DMS79 (cell line): ENCODE results near the gene ADAM19.

Experiments used
- DNase-seq: peaks from one replicate; lab custom pipeline; 2025; lab: John Stamatoyannopoulos, UW

The ADAM19 gene

GRCh38 chr5:157463621-157464518, 111.7 kb downstream of the ADAM19 start:
- no peak for DNase-seq

DNA sequence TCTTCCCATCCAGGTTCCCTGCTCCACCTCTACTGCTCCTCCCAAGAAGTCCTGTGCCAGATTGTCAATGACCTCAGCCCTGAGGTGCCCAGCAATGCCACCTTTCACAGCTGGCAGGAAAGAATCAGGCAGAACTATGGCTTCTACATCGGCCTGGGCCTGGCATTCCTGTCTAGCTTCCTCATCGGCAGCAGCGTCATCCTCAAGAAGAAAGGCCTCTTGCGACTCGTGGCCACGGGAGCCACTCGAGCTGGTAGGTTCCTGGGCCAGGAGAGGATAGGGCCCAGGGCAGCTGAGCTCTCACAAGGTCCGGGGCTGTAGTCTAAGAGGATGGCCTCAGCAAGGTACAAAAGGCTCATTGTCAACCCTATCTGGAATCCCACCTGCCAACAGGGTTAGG, 112.5 kb downstream of the ADAM19 start:
- no peak for DNase-seq

- DNase-seq, result no peak
Measured at GRCh38 chr5:157460921-157461792, 114.4 kb downstream of the ADAM19 start.

DNA sequence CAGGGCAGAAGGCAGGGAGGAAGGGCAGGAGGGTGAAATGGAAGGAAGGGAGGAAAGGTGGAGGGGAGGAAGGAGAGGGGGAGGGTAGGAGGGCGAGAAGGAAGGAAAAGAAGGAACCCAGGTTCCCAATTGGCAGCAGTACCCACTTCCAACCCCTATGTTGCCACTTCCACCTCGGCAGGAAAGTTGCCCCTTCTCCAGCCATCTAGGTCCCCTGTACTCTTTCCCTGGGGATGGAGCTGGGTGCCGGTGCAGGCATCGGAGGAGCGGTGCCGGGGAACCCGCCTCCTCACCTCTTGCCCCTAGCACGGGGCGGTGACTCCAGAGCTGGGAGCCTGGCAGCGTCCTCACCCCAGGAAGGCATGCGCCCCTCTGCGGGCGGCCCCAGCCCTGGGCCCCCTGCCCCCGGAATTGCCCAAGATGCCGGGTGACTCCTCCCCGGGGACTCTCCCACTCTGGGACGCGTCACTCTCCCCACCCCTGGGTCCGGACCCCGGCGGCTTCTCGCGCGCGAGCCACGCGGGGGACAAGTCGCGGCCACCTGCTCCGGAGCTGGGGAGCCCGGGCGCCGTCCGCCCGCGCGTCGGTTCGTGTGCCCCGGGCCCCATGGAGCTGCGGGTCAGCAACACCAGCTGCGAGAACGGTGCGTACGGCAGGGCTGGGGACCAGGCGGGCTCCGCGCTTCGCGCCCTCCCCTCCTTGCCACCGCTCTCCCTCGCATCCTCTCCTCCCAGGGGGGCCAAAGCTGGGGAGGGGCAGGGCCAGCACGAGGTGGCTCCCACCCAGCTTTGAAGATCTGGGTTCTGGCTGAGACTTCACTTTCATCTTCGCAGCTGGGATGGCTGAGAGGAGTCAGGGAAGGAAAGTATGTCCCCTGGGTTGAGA, 115.6 kb downstream of the ADAM19 start, which contains the start of gene NIPAL4:
Gene NIPAL4, plus strand, starts transcription at position 499 of the 885 bp plus-strand sequence. Its CDS starts 108 bp downstream, at position 607.
- DNase-seq, result no peak

DNA sequence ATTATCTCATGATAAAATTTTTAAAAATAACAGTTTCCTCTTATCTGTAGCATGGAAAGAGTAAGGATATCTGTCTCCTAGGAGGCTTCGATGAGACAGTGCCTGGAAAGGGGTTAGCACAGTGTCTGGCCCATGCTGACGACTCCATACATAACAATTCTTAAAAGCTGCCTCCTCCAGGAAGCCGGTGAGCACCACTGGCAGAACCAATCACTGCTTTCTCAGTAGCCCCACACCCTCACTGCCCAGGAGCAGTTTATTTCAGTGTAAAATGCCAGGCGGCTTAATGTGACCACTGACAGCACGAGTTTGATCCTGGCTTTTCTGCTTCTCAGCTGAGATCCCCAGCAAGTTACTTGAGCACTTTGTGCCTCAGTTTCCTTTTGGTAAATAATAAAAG, 116.7 kb downstream of the ADAM19 start:
- no peak for DNase-seq

GRCh38 chr5:157457391-157457790, 118.2 kb downstream of the ADAM19 start:
- no peak for DNase-seq

- no peak for DNase-seq
Measured at GRCh38 chr5:157456301-157456700, 119.3 kb downstream of the ADAM19 start.

DNA sequence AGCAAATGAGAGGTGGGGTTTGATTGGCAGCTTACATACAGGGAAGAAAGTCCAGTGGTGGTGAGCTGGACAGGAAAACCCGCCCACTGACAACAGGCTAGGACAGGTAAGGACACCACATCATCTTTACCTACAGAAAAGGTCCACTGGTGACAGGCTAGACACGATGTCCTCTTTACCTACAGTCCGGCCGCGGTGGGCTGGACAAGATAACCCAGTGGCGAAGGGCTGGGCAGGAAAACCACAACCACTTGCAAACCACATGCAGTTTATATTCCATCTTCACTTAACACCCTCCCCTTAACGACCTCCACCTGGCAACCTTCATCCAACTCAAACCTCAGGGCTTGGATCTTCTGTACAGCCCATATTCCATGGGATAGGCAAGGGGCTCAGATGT, 120.5 kb downstream of the ADAM19 start:
- no peak for DNase-seq

- DNase-seq, result no peak
Measured at GRCh38 chr5:157454273-157454672, 121.3 kb downstream of the ADAM19 start.

GRCh38 chr5:157451806-157452205, 123.8 kb downstream of the ADAM19 start:
- DNase-seq, result no peak

- no peak for DNase-seq
Measured at GRCh38 chr5:157450024-157450423, 125.6 kb downstream of the ADAM19 start.

- no peak for DNase-seq
Measured at GRCh38 chr5:157449011-157449723, 126.4 kb downstream of the ADAM19 start.

GRCh38 chr5:157447201-157447637, 128.4 kb downstream of the ADAM19 start:
- DNase-seq, result no peak

DNA sequence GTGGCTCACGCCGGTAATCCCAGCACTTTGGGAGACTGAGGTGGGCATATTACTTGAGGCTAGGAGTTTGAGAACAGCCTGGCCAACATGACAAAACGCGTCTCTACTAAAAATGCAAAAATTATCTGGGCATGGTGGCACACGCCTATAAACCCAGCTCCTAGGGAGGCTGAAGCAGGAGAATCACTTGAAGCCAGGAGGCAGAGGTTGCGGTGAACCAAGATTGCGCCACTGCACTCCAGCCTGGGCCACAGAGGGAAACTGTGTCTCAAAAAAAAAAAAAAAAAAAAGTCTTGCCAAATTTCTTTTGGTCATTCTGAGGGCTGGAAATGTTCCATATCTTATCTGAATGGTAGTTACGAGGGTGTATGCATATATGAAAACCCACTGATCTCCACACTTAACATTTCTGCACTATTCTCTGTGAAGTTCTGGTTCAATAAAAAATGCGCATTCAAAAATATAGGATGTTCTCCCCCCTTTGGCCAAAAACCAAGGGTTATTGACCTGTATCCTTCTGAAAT, 129.1 kb downstream of the ADAM19 start:
- DNase-seq, result no peak

DNA sequence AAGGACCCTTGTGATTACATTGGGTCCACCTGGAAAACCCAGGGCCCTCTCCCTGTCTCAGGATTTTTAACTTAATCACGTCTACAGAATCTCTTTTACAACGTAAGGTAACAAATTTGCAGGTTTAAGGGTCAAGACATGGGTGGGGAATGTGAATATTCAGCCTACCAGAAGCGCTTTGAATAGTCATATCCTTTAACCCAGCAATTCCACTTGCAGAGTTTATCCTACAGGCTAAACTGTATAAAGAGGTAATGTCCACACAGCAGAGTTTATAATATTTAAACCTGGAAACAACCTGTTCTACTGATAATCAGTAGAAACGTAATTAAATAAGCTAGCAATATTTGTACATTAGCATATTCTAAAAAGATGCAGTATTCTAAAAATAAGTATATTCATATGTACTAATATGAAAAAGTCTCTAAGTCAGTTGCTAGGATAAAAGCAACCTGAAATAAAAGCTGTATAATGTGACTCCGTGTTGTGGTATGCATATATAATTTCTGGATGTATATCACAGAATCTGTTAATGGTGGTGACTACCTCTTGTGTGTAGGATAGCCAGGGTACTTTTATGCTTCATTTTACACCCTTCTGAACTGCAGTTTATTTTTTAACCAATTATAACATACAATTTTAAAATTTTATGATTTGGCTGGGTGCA, 129.7 kb downstream of the ADAM19 start:
- no peak for DNase-seq

- DNase-seq, result no peak
Measured at GRCh38 chr5:157444224-157444623, 131.4 kb downstream of the ADAM19 start.

DNA sequence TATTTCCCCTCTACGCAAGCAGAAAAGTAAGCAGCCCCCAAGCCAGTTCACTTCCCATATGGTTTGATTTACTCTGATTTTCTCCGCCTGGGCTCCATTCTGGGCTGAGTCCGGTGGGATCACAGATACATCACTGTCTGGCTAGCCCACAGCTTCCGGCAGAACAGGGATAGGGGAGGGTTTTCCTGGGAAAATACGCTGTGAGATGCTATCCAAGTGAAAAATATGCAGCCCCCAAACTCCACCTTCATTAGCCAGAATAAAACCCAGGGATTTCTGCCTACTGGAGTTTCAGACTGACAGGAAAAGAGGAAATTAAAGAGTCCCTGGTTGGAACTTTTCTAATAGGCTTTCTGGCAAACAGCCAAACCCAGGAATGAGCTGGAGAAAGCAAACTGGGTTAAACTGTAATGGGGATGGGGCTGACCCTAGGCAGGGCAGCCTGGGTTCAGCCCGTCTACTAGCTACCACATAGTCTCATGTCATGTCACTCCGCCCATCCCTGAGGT, 132.5 kb downstream of the ADAM19 start:
- DNase-seq, result no peak

DNA sequence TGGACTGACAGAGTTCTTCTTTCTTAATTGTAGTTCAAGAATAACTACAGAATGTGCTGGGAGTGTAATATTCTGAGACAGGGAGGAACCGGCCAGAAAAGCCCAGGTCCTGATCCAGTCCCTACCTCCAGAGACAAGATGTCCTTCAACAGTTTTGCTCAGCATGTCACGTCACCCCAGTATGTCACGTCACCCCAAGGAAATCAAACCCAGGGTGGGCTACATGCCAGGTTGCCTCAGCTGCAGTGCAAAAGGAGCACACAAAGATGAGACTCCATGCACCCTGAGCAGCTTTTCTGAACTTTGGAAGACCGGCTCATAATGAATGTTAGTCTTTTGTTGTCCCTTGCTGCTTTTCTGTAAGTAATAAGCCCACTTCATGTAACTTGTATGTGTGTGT, 141.5 kb downstream of the ADAM19 start:
- DNase-seq, result no peak

DNA sequence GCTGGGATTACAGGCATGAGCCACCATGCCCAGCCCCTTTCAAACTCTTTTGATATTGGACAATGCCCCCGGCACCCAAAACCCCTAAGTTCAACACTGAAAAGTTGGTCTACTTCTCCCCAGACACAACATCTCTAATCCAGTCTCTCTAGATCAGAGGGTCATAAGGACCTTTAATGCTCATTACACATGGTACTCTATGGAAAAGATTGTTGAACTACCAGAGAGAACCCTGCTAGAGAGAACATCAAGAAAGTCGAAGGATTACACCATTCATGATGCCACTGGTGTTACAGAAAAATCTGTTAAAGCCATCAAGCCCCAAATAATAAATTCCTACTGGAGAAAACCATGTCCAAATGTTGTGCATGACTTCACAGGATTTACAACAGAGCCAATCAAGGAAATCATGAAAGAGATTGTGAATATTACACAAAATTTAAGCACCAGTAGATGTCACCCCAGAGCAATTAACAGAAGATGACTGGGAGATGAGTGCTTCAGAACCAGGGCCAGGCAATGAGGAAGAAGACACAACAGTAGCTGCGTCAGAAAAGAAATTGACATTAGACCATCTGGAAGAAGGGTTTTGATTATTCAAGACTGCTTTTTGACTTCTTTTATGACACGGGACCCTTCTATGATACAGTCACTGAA, 143.9 kb downstream of the ADAM19 start:
- DNase-seq, result peak; percentile 1
